ENCODE measurements around the gene LDLRAD3. TPM values are rescaled to one million over a fixed set of nuclear protein-coding genes. Genes with fewer than 3 reads are reported as not detected.
"Not testable (repeated sequence)": the region's sequence is repeated elsewhere in the genome, so short reads cannot be mapped to it uniquely, and the experiment has no call there.

The LDLRAD3 gene
- total RNA-seq, 1 donor from 2014 or later, result 14.9 TPM

DNA sequence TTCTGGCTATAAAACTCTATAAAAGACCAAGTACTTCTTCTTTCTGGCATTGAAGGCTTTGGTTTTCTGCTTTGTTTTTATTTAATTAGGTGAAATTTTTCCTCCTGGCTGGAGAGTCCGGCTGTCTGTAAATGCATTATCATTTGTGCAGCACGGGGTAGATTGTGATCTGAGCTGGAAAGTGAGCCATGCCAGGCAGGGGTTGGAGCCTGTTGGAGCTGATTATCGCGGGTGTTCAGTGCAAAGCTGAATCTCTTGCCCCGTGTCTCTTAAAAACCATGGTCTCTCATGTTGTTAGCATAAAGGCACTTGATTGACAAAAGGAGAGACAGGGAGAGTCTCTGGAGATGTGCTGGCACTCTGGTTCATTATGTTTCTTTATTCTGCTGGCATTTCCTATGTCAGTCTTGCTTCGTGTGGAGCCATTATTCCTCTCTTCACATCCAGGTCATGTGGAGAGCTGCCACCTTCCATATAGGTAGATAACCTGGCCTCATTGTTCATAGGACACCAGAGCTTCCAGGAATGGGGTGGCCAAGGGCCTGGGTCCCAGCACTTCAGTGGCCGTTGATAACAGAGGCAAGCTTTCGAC lies 75.2 kb downstream of the LDLRAD3 start:
- DNase-seq (ENCODE audit: low spot score), result no peak

DNA sequence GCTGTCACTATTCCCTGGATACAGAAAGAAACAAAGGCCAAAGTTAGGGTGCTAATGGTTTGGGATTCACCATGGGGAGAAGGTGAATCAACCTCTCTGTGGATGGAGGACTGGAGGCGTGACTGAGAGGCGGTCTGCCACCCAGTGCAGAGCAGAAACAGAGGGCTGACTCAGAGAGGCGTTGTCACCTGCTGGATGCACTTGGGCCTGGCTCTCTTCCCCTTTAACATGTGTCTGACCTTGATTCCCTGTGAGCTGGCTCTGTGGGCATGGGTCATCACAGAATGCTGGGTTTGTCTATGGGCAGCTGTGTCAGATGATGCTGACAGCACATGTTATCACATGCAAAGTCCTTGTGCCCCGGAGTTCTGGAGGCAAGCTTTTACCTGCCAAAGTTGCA lies 75.9 kb downstream of the LDLRAD3 start:
- DNase-seq (ENCODE audit: low spot score), result no peak

GRCh38 chr11:36022882-36023281 lies 79.0 kb downstream of the LDLRAD3 start:
- DNase-seq (ENCODE audit: low spot score), result no peak

- no peak for DNase-seq (ENCODE audit: low spot score)
Measured at GRCh38 chr11:36023922-36024321, 80.1 kb downstream of the LDLRAD3 start.

DNA sequence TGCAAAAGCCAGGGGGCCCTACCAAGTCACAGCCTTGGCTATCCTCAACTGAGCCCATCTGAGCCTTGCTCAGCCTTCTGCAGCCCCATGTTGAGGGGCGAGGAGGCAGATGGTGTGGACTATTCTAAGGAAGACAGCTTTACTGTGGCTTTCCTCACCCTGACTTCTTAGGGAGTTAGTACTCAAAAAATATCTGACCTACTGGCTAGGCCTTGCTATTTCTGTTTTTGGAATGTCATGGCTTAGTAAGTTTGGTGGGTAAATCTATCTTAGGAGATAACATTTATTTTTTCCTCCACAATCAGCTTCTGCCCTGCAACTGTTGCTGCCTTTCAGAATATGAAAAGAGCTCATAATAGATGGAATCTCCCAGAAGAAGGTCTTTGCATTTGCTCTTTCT lies 80.9 kb downstream of the LDLRAD3 start:
- DNase-seq (ENCODE audit: low spot score), result no peak

- DNase-seq (ENCODE audit: low spot score), result no peak
Measured at GRCh38 chr11:36026315-36026968, 82.6 kb downstream of the LDLRAD3 start.

DNA sequence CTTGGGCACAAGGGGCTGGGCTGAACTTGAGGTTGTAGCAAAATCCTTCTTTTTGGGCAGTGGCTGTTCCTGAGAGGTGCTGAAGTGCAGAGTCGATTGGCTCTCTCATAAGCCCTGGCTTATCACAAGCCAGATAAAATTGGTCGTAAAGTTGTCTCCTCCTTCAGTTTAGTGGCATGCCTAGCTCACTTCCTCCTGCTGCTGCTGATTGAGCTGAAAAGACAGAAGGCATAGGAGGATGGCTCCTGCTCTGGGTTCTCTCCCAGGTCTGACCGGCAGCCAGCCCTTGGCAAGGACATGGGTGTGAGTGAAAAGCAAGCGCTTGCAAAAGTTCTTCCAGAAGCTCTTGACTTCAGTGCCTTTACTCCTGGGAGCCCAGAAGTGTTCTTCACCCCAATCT lies 83.9 kb downstream of the LDLRAD3 start:
- no peak for DNase-seq (ENCODE audit: low spot score)

GRCh38 chr11:36029616-36030015 lies 85.8 kb downstream of the LDLRAD3 start:
- no peak for DNase-seq (ENCODE audit: low spot score)

DNA sequence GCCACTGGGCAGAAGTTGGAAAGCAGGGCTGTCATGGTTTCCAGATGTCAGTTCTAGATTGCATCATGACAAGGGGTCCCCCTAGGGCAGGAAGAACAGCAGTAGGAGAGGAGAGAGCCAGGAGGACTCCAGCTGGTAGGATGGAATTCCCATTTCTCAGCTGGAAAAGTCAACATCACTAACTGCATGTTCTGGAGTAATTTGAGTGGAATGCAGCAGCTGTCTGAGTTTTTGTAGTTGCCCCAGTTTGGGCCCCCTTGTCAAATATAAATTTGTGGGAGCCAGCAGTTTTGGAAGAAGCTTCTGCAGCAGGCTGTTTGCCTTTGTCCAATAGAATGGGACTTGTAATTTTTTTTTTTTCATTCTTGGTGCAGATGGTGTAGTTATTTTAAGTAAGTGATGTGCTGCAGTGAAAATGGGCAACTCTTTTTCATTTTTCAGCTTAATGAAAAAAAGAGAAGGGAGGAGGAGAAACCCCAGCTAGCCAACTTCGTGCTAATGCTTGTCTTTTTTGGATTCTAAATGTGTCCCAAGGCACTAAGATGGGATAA lies 86.9 kb downstream of the LDLRAD3 start:
- no peak for DNase-seq (ENCODE audit: low spot score)

GRCh38 chr11:36033082-36033751 lies 89.4 kb downstream of the LDLRAD3 start:
- no peak for DNase-seq (ENCODE audit: low spot score)

DNA sequence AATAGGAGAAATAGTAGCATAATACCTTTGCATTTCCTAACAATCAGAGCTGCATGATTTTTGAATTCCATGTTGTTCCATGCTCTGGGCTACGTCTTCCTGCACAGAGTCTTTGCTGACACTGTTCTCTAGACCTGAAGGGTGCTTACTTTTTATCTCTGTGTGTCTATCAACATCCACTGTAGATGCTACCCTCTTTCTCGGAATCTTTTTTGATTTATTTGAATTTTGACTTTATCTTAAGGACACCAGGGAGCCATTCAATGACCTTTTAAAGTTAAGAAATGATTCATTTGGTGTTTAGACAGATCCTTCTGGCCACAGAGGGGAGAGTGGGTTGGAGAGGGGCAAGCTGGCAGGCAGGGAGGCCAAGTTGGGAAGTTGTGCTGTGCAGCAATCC lies 90.1 kb downstream of the LDLRAD3 start:
- DNase-seq (ENCODE audit: low spot score), result no peak

DNA sequence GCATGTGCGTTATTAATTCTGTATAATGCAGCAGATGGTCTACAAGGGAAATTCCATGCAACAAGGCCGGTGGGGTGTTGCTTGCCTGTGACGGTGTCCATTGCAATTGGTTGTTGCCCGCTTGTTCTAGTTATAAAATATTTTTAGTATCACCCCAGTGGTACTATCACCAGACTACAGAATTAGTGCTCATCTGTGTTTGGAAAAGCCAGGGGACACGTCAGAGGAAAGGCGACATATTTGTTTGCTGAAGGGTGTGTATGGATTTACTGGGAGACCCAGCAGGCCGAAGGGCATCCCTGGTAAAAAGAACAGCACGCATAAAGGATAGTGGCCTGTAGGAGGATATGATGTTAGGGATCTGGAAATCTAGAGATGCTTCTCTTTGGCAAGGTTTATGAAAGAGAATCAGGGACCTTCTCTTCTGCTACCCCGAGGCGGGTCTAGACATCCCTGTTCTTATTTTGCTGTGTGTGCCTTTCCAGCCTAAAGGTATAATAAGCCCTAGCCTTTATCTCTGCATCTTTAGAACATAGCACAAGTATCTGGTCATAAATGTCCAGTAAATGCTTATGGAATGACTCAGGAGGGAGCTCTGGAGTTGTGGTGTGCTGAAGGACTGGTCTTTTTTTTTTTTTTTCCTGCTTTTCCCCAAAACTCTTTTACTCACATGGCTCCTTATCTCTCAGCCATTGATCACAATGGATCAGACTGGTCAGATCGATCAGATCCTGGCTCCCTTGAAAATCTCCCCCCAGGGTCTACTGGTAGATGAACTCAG lies 90.9 kb downstream of the LDLRAD3 start:
- DNase-seq (ENCODE audit: low spot score), result no peak

DNA sequence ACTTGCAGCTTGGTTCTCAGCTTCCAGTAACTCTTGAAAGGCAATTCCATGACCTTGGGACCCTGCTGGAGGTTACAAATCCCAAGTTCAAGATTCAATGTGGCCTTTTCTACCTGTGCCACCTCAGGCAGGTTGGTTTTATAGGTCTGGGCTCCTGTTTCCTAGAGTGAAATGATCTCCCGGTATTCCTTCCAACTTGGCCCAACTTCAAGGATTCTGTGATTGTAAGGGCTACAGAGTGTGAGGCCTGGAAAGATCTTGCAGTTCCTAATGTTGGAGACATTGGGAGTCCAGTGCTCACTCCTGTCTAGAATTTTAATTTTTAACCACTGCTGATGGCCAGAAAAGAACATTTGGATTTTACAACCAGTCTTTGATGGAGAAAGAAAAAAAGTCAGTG lies 91.6 kb downstream of the LDLRAD3 start:
- DNase-seq (ENCODE audit: low spot score), result no peak

GRCh38 chr11:36035999-36036398 lies 92.1 kb downstream of the LDLRAD3 start:
- DNase-seq (ENCODE audit: low spot score), result no peak

DNA sequence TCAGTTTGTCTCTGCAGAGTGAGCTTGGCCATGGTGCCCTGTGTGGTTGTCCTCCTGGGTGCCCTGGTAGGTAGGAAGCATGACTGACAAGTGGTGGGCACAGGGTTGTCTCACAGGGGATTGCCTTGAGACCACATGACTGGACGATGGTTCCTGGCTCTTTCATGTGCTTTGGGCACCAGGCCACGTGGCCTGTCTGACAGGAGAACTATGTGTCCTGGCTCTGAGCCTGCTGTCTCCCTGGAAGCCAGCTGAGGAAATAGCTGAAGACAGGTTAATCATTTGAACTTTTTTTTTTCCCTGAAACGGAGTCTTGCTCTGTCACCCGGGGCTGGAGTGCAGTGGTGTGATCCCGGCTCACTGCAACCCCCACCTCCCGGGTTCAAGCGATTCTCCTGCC lies 93.2 kb downstream of the LDLRAD3 start:
- no peak for DNase-seq (ENCODE audit: low spot score)

GRCh38 chr11:36038541-36038940 lies 94.7 kb downstream of the LDLRAD3 start:
- no peak for DNase-seq (ENCODE audit: low spot score)

DNA sequence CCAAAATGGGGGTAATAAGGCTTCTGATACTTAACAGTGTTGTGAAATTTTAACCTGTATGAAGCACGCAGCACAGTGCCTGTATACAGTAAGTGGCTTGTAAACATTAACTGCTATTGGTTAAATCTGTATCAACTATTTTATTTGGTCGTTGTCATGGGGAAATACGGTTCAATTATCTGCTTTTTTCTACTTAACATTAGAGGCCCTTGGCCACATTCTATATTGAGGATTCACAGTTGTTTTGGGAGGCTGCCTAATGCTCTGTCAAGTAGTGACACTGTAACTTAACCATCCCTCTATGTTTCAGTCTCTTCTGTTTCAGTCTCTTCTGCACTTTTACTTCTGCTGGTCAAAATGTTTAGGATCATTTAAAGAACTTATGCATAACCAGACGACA lies 95.6 kb downstream of the LDLRAD3 start:
- DNase-seq (ENCODE audit: low spot score), result no peak

DNA sequence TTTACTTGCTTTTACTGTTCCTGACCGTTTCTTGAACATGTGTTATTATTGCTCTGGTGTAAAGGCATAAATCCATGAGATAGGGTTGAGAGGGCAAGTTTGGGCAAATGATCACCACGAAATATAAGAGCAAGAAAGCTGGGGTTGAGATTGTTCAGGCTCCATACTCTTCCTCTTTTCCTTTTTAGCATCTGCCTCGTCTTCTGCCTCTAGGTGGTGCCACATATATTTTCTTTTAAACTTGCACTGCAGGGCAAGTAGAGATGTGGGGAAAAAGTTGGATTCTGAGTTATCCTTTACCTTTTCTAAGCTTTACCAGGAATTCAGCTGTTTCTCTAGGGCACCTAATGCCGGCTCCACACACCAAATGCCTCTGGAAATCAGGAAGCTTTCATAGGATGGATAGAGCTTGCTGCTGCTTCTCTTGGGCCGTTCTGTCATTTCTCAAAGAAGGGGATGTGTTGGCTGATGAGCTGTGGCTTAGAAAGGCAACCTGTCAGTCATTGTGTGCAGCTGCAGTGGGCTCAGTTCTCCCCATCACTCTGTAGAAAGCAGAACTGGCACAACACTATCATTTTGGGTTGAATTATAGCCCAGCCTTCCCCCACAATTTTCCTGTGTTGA lies 98.2 kb downstream of the LDLRAD3 start:
- no peak for DNase-seq (ENCODE audit: low spot score)

DNA sequence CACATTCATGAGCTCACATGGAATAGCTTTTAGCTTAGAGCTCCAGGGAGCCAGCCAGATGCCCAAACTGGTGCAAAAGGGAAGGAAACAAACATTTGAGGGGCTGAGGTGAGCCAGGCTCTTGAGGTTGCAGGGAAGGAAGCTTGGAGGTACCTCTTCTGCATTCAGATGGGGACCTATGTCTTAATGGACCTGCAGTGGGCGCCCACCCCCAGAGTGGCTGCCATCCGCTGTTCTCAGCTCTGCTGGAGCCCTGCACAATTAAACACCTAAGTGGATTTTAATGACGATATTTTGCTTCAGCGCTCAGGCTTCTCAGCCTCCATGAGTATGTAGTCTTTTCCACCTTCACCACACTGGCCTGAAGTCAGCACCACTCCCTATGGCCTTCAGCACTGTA lies 100.8 kb downstream of the LDLRAD3 start:
- no peak for DNase-seq (ENCODE audit: low spot score)

DNA sequence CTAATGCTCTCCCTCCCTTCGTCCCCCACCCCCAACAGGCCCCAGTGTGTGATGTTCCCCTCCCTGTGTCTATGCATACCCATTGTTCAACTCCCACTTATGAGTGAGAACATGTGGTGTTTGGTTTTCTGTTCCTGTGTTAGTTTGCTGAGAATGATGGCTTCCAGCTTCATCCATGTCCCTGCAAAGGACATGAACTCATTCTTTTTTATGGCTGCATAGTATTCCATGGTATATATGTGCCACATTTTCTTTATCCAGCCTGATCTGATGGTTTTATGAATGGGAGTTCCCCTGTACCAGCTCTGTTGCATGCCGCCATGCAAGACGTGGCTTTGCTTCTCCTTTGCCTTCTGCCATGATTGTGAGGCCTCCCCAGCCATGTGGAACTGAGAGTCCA lies 102.1 kb downstream of the LDLRAD3 start:
- DNase-seq (ENCODE audit: low spot score), result not testable (repeated sequence)

- DNase-seq (ENCODE audit: low spot score), result no peak
Measured at GRCh38 chr11:36046932-36047331, 103.1 kb downstream of the LDLRAD3 start.

DNA sequence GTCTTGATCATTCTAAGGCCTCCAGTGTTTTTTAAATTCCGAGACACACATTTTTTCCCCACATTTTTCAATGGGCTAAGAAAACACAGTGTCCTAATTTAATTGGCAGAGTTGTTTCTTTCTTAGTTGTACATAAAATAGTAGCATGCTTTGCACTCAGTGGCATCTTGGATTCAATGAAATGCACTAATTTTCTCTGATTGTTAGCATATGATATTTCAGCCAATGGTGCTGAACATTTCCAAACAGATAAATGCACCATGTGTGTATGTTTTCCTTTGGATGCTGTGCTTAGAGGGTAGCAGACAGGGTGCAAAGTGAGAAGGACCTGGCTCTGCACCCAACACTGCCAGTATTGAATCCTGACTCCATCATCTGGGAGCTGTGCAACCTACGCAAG lies 103.5 kb downstream of the LDLRAD3 start:
- DNase-seq (ENCODE audit: low spot score), result no peak
